GM19023 (cell line): ENCODE data around the gene NFS1.
"Not testable (repeated sequence)": the region's sequence is repeated elsewhere in the genome, so short reads cannot be mapped to it uniquely, and the experiment has no call there.

Experiments used
- ATAC-seq: cut with Tn5 transposase; IDR thresholded peaks from one replicate; pipeline ENCODE4 v1.9.1; 2021; ENCODE audit warnings: mild to moderate bottlenecking, moderate library complexity; ENCODE audit not compliant: unreplicated experiment

NFS1 gene

GRCh38 chr20:35729836-35730582 is 30.9 kb upstream of the NFS1 start:
- ATAC-seq = no peak

- no peak for ATAC-seq
Measured at GRCh38 chr20:35729283-35729807, 30.2 kb upstream of the NFS1 start.

- no peak for ATAC-seq
Measured at GRCh38 chr20:35726842-35727711, 27.9 kb upstream of the NFS1 start.

GRCh38 chr20:35724321-35725230 is 25.4 kb upstream of the NFS1 start:
- no peak for ATAC-seq

GRCh38 chr20:35723652-35724320 is 24.6 kb upstream of the NFS1 start:
- ATAC-seq = not testable (repeated sequence)

GRCh38 chr20:35723275-35723639 is 24.1 kb upstream of the NFS1 start:
- ATAC-seq = not testable (repeated sequence)

GRCh38 chr20:35721621-35722020 is 22.5 kb upstream of the NFS1 start:
- ATAC-seq = no peak

GRCh38 chr20:35721219-35721618 is 22.1 kb upstream of the NFS1 start:
- ATAC-seq = no peak

GRCh38 chr20:35720165-35721123 is 21.3 kb upstream of the NFS1 start:
- no peak for ATAC-seq

GRCh38 chr20:35719717-35720116 is 20.6 kb upstream of the NFS1 start:
- no peak for ATAC-seq

GRCh38 chr20:35718972-35719635 is 20.0 kb upstream of the NFS1 start:
- ATAC-seq = no peak

- ATAC-seq = not testable (repeated sequence)
Measured at GRCh38 chr20:35718321-35718720, 19.2 kb upstream of the NFS1 start.

GRCh38 chr20:35716330-35716729 is 17.2 kb upstream of the NFS1 start:
- ATAC-seq = no peak

GRCh38 chr20:35715652-35716051 is 16.5 kb upstream of the NFS1 start:
- ATAC-seq = no peak

- no peak for ATAC-seq
Measured at GRCh38 chr20:35714127-35714526, 15.0 kb upstream of the NFS1 start.

GRCh38 chr20:35713120-35713519 is 14.0 kb upstream of the NFS1 start:
- not testable (repeated sequence) for ATAC-seq

GRCh38 chr20:35711588-35712209 is 12.5 kb upstream of the NFS1 start:
- no peak for ATAC-seq

- no peak for ATAC-seq
Measured at GRCh38 chr20:35710884-35711587, 11.9 kb upstream of the NFS1 start.
